GM12864 (cell line): ENCODE data around the gene GGNBP2.

Experiments
- DNase-seq: peaks from one replicate; pipeline ENCODE4 v3.0.0-alpha.2; 2011; ENCODE audit warnings: low read depth
- H3K4me3 ChIP-seq: 2 replicates; pipeline ENCODE4 v1.5.1; 2011; ENCODE audit warnings: mild to moderate bottlenecking, low read depth, low read length, control low read depth
- TF ChIP-seq, protein P1 (sequence below): IDR thresholded peaks from 2 replicates; pipeline ENCODE4 v1.5.1; 2011; ENCODE audit warnings: low read depth, mild to moderate bottlenecking, moderate library complexity, low read length, control low read depth, inconsistent platforms; ENCODE audit errors: missing control alignments

GGNBP2 gene

DNA sequence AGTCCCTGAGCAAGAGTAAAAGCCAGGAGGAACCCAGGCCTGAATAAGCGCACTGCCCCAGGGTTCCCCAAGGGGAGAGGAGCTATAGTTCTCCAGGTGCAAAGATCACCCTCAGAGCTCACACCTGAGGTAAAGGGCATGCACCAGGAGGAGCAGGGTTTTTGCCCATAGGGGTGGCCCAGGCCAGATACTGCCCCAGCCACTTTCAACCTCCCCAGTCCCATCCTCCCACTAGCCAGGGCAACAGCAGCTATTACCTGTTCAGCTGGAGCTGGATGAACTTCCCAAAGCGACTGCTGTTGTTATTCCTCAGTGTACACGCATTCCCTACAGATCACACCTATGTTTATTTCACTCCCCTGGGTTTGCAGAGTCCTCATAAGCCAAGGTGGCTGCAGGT is 29.9 kb upstream of the GGNBP2 start:
- no peak for DNase-seq
- no peak overlapping the region for H3K4me3 ChIP-seq
- TF ChIP-seq, protein P1, sequence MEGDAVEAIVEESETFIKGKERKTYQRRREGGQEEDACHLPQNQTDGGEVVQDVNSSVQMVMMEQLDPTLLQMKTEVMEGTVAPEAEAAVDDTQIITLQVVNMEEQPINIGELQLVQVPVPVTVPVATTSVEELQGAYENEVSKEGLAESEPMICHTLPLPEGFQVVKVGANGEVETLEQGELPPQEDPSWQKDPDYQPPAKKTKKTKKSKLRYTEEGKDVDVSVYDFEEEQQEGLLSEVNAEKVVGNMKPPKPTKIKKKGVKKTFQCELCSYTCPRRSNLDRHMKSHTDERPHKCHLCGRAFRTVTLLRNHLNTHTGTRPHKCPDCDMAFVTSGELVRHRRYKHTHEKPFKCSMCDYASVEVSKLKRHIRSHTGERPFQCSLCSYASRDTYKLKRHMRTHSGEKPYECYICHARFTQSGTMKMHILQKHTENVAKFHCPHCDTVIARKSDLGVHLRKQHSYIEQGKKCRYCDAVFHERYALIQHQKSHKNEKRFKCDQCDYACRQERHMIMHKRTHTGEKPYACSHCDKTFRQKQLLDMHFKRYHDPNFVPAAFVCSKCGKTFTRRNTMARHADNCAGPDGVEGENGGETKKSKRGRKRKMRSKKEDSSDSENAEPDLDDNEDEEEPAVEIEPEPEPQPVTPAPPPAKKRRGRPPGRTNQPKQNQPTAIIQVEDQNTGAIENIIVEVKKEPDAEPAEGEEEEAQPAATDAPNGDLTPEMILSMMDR, result no peak

DNA sequence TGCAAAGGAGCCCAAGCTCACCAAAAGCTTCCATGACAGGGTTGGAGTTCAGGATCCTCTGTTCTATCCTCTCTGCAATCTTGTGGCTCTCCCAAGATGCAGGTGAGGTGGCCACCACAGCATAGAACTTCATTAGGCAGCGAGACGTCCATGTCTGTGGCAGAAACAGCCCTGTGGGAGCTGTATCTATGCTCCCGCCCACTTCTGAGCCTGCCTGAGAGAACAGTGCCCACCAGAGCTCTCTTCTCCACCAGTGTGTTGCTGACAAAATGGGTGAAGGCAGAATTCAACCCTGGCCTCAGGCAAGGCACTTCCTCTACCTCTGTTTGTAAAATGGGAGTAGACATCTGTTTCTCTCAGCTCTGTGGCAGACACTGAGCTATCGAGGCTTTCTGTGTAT is 28.9 kb upstream of the GGNBP2 start:
- DNase-seq, result no peak
- TF ChIP-seq, protein P1, result no peak
- H3K4me3 ChIP-seq, result no peak overlapping the region

DNA sequence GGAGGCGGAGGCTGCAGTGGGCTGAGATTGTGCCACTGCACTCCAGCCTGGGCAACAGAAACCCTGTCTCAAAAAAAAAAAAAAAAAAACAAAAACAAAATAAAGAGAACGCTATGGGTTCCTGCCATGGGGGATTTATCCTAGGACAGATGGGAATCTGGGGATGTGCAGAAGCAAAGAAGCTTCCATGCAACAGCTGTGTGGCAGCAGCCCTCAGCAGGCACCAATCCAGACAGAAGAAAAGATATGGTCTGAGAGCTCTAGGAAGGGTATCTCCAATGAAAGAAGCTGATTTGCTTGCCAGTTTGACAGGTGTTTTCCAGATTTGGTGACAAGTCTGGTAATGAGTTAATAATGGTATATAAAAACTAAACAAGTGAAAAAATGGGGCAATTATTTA is 21.6 kb upstream of the GGNBP2 start:
- DNase-seq, result no peak
- TF ChIP-seq, protein P1, result no peak

DNA sequence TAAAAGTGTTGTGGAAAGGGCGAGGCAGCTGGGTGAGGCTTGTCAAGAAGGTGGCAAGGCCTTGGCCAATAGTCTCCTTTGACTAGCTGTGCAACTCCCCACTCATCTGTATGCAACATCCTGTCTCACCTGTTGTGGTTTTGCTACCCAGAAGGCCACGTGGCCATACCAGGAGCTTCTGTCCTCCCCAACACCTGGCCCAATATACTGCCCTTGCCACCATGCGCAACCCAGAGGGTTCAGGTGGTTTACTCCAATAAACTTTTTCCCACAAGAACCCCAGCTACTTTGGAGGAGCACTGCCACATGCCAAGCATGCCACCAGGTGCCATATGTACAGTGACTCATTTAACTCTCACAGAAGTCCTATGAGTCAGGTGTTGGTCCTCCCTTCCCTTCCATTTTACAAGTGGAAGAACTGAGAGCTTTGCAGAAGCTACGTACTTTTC is 20.3 kb upstream of the GGNBP2 start:
- DNase-seq, result no peak
- H3K4me3 ChIP-seq, result no peak overlapping the region
- TF ChIP-seq, protein P1, result no peak

More for the DNA sequence above, 21.6 kb upstream of the GGNBP2 start:
- H3K4me3 ChIP-seq, result no peak overlapping the region

DNA sequence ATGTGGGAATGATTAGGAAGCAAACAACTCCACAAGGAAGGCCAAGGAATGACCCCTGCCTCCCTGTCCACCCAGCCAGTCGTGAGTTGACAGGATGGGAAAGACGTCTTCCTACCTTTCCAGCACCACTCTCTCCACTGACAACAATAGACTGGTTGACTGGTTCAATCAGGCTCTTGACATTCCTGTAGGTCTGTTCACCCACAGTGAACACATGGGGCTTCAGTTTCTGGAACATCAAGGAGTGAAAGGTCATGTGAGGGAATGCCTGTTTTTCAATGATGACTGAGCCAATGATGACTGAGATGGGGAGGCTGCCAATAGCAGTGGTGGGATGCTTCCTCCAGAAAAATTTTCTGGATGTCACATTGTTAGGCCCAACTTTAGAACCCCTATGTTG is 19.6 kb upstream of the GGNBP2 start:
- TF ChIP-seq, protein P1, result no peak
- no peak for DNase-seq
- H3K4me3 ChIP-seq, result no peak overlapping the region

DNA sequence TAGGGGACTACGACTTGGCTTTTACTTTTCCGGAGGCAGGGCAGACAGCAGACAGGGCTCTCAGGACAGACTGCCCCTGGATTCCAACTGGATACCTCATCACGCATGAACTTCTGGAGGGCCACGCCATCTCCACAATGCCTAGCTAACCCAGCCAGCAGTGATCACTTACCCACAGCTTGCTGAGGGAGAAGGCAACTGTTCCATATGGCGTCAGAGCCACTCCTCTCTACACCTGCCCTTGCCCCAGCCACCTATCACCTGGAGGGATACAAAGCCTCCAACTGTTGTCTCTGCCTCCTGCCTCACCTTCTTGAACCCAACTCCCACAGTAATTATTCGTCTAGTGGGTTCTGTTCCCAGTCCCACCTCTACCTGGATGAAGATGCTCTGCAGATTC is 18.8 kb upstream of the GGNBP2 start:
- no peak overlapping the region for H3K4me3 ChIP-seq
- DNase-seq, result no peak
- TF ChIP-seq, protein P1, result no peak

DNA sequence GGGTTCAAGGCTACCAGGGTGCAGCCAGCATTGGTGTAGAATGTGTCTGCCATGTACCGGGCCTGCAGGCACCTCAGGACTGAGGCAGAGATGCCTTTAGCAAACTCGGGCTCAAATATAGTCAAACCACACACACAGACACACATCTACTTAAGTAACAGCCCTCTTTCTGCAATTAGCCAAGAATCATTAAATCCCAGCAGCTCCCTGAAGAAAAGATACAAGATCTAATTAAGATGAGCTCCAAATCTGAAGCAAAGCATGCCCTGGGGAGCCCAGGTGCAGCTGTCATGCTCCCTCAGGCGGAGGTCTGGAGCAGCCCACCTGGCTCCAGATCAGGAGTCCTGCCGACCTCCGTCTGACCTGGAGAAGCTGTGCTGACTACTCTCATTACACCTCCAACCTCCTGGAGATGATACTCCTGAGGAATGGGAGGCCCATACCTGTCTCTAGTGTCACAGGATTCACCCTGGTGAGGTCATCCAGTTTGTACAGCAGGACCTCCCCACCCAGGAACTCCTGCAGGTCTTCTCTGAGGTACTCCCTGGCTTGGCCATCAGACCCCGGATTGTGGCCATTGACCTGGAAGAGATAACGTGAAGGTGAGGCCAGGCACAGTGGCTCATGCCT is 17.0 kb upstream of the GGNBP2 start:
- TF ChIP-seq, protein P1, result no peak
- no peak overlapping the region for H3K4me3 ChIP-seq
- DNase-seq, result no peak
